GM23338 (cell line): ENCODE results near the gene AIRE. TPM values are rescaled to one million over a fixed set of nuclear protein-coding genes. Genes with fewer than 3 reads are reported as not detected.

Experiments
- ATAC-seq: fragments of 200-7000 bp; cut with Tn5 transposase; 3 replicates; pipeline ENCODE4 v1.9.1; 2020
- DNase-seq: peaks from one replicate; pipeline ENCODE4 v3.0.0-alpha.2; 2015; ENCODE audit warnings: low spot score
- H2AFZ ChIP-seq: fragments of 200-600 bp; sonication (generic); 2 replicates; pipeline ENCODE4 v1.8.0; 2016; ENCODE audit warnings: antibody characterized with exemption, mild to moderate bottlenecking, moderate library complexity
- H3F3A ChIP-seq: fragments of 200-600 bp; sonication (generic); replicated peaks from 2 replicates; pipeline ENCODE4 v1.8.0; 2017; ENCODE audit warnings: antibody characterized with exemption, mixed run types, low read depth
- H3K27ac ChIP-seq: fragments of 200-600 bp; sonication (generic); 2 replicates; pipeline ENCODE4 v1.6.1; 2016; ENCODE audit warnings: low read depth
- H3K27me3 ChIP-seq: fragments of 200-600 bp; sonication (generic); 2 replicates; pipeline ENCODE4 v1.8.0; 2016; ENCODE audit warnings: mild to moderate bottlenecking, mixed run types, moderate library complexity; ENCODE audit not compliant: insufficient read depth
- H3K36me3 ChIP-seq: fragments of 200-600 bp; sonication (generic); 2 replicates; pipeline ENCODE4 v1.8.0; 2016; ENCODE audit warnings: mild to moderate bottlenecking; ENCODE audit not compliant: insufficient read depth
- H3K4me1 ChIP-seq: fragments of 200-600 bp; sonication (generic); 2 replicates; pipeline ENCODE4 v1.8.0; 2016; ENCODE audit warnings: mild to moderate bottlenecking, moderate library complexity; ENCODE audit not compliant: insufficient read depth
- H3K4me2 ChIP-seq: fragments of 200-600 bp; sonication (generic); 2 replicates; pipeline ENCODE4 v1.7.1; 2017; ENCODE audit warnings: mixed run types
- H3K4me3 ChIP-seq: fragments of 200-600 bp; sonication (generic); 2 replicates; pipeline ENCODE4 v1.6.1; 2016; ENCODE audit warnings: mixed run types
- H3K79me2 ChIP-seq: fragments of 200-600 bp; sonication (generic); replicated peaks from 2 replicates; pipeline ENCODE4 v1.8.0; 2017; ENCODE audit warnings: mild to moderate bottlenecking; ENCODE audit not compliant: insufficient read depth
- H3K9me2 ChIP-seq: fragments of 200-600 bp; sonication (generic); 2 replicates; pipeline ENCODE4 v1.8.0; 2017; ENCODE audit not compliant: insufficient read depth
- H4K20me1 ChIP-seq: fragments of 200-600 bp; sonication (generic); replicated peaks from 2 replicates; pipeline ENCODE4 v1.8.0; 2017; ENCODE audit warnings: mild to moderate bottlenecking; ENCODE audit not compliant: insufficient read depth
- H3K27ac Mint-ChIP-seq: 2 replicates; pipeline ENCODE4 v1.8.0; 2020; ENCODE audit warnings: inconsistent platforms, mild to moderate bottlenecking, moderate library complexity, mixed read lengths
- H3K27me3 Mint-ChIP-seq: 3 replicates; pipeline ENCODE4 v1.8.0; 2022; ENCODE audit warnings: low read depth, mild to moderate bottlenecking, moderate library complexity, mixed read lengths, inconsistent platforms; ENCODE audit not compliant: insufficient read depth, poor library complexity
- H3K36me3 Mint-ChIP-seq: 3 replicates; pipeline ENCODE4 v1.8.0; 2021; ENCODE audit warnings: low read depth, mild to moderate bottlenecking, inconsistent platforms, moderate library complexity, mixed read lengths
- H3K4me1 Mint-ChIP-seq: 3 replicates; pipeline ENCODE4 v1.8.0; 2020; ENCODE audit warnings: mild to moderate bottlenecking, inconsistent platforms, mixed read lengths
- H3K4me3 Mint-ChIP-seq: 3 replicates; pipeline ENCODE4 v1.8.0; 2021; ENCODE audit warnings: moderate library complexity, mild to moderate bottlenecking, inconsistent platforms, mixed read lengths
- H3K9me3 Mint-ChIP-seq: 3 replicates; pipeline ENCODE4 v1.8.0; 2020; ENCODE audit warnings: moderate library complexity, mild to moderate bottlenecking, inconsistent platforms, mixed read lengths
- CREB1 ChIP-seq: fragments of 250-450 bp; sonication (Bioruptor Pico); IDR thresholded peaks from 2 replicates; pipeline ENCODE4 v1.5.0; 2020; ENCODE audit warnings: low read depth, mild to moderate bottlenecking, moderate library complexity
- EZH2 ChIP-seq: fragments of 200-600 bp; sonication (generic); IDR thresholded peaks from one replicate; pipeline ENCODE4 v1.8.0; 2017; ENCODE audit warnings: antibody characterized with exemption, mild to moderate bottlenecking, low read depth; ENCODE audit not compliant: unreplicated experiment
- EZH2phosphoT487 ChIP-seq: fragments of 200-600 bp; sonication (generic); IDR thresholded peaks from one replicate; pipeline ENCODE4 v1.8.1; 2018; ENCODE audit warnings: antibody characterized with exemption; ENCODE audit not compliant: unreplicated experiment
- JUNB ChIP-seq: IDR thresholded peaks from one replicate; pipeline ENCODE4 v1.6.1; 2016; ENCODE audit warnings: antibody characterized with exemption; ENCODE audit not compliant: unreplicated experiment
- NANOG ChIP-seq: IDR thresholded peaks from 2 replicates; pipeline ENCODE4 v1.6.1; 2016; ENCODE audit warnings: antibody characterized with exemption, borderline replicate concordance
- POLR2AphosphoS5 ChIP-seq: IDR thresholded peaks from 2 replicates; pipeline ENCODE4 v1.6.1; 2016; ENCODE audit warnings: antibody characterized with exemption, low read depth
- REST ChIP-seq: IDR thresholded peaks from one replicate; pipeline ENCODE4 v1.6.1; 2018; ENCODE audit warnings: antibody characterized with exemption; ENCODE audit not compliant: unreplicated experiment
- STAT1 ChIP-seq: IDR thresholded peaks from one replicate; pipeline ENCODE4 v1.6.1; 2016; ENCODE audit warnings: antibody characterized with exemption; ENCODE audit not compliant: unreplicated experiment
- ZNF114 ChIP-seq: fragments of 250-450 bp; sonication (Bioruptor Pico); IDR thresholded peaks from 2 replicates; pipeline ENCODE4 v1.5.0; 2020; ENCODE audit warnings: mild to moderate bottlenecking, moderate library complexity
- ZNF331 ChIP-seq: fragments of 250-450 bp; sonication (Bioruptor Pico); IDR thresholded peaks from 2 replicates; pipeline ENCODE4 v1.5.0; 2020; ENCODE audit warnings: low read depth, mild to moderate bottlenecking, moderate library complexity
- ZNF462 ChIP-seq: fragments of 250-450 bp; sonication (Bioruptor Pico); IDR thresholded peaks from 2 replicates; pipeline ENCODE4 v1.5.0; 2020; ENCODE audit warnings: mild to moderate bottlenecking, moderate library complexity
- polyA plus RNA-seq: library from polyadenylated mRNA; unstranded; fragments of >200 nt; fragmentation: Nextera tagmentation; extraction: Ambion mirVana; gene quantifications from 2 replicates; pipeline ENCODE4 v1.2.1, GENCODE V29; 2016
- total RNA-seq: library from RNA; depleted of rRNA; stranded (reverse); fragments of >200 nt; shearing (Covaris generic); gene quantifications from 2 replicates; pipeline ENCODE4 v1.2.3, GENCODE V29; 2014
- TF ChIP-seq, protein P1 (sequence below), 2 experiments: fragments of 200-600 bp in 1 of 2; sonication (generic) in 1 of 2; conservative IDR thresholded peaks; 2 replicates each; pipeline versions ENCODE4 v1.5.1 to v1.6.1; 2016 to 2017; ENCODE audit warnings: antibody characterized with exemption in 2 of 2, low read depth in 2 of 2, mild to moderate bottlenecking in 2 of 2, moderate library complexity in 1 of 2
- TF ChIP-seq, protein P2 (sequence below): IDR thresholded peaks from 2 replicates; pipeline ENCODE4 v1.6.1; 2016; ENCODE audit warnings: antibody characterized with exemption

The AIRE gene
- total and polyA plus RNA-seq, 2 experiments from 2014 or later: 0.10 TPM; not detected in 1

- no peaks in the 10 kb centered on the region for H3K4me1 ChIP-seq
- no peaks in the 10 kb centered on the region for H3K79me2 ChIP-seq
- no peaks in the 10 kb centered on the region for H3K9me2 ChIP-seq
- H3K36me3 Mint-ChIP-seq: no peaks in the 10 kb centered on the region; the same call in 2 of the 3 replicates
- H3K4me3 ChIP-seq: no peak overlapping the region
- H3K27me3 Mint-ChIP-seq: peaks cover 3% of the 10 kb centered on the region
- no peaks in the 10 kb centered on the region for H3K36me3 ChIP-seq
- no peaks in the 10 kb centered on the region for H4K20me1 ChIP-seq
- H3K9me3 Mint-ChIP-seq: no peaks in the 10 kb centered on the region
- TF ChIP-seq, protein P1, sequence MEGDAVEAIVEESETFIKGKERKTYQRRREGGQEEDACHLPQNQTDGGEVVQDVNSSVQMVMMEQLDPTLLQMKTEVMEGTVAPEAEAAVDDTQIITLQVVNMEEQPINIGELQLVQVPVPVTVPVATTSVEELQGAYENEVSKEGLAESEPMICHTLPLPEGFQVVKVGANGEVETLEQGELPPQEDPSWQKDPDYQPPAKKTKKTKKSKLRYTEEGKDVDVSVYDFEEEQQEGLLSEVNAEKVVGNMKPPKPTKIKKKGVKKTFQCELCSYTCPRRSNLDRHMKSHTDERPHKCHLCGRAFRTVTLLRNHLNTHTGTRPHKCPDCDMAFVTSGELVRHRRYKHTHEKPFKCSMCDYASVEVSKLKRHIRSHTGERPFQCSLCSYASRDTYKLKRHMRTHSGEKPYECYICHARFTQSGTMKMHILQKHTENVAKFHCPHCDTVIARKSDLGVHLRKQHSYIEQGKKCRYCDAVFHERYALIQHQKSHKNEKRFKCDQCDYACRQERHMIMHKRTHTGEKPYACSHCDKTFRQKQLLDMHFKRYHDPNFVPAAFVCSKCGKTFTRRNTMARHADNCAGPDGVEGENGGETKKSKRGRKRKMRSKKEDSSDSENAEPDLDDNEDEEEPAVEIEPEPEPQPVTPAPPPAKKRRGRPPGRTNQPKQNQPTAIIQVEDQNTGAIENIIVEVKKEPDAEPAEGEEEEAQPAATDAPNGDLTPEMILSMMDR (conservative IDR thresholded peaks at IDR 0.05; ENCODE audit: low read depth in 2 of 2): no peak
- TF ChIP-seq, protein P2, sequence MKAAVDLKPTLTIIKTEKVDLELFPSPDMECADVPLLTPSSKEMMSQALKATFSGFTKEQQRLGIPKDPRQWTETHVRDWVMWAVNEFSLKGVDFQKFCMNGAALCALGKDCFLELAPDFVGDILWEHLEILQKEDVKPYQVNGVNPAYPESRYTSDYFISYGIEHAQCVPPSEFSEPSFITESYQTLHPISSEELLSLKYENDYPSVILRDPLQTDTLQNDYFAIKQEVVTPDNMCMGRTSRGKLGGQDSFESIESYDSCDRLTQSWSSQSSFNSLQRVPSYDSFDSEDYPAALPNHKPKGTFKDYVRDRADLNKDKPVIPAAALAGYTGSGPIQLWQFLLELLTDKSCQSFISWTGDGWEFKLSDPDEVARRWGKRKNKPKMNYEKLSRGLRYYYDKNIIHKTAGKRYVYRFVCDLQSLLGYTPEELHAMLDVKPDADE: no peak
- TF ChIP-seq EZH2phosphoT487 (no peak), ZNF114 (no peak), POLR2AphosphoS5 (no peak), ZNF462 (CRISPR knock-in tag) (no peak), REST (no peak), NANOG (no peak), STAT1 (no peak), CREB1 (no peak), EZH2 (no peak), ZNF331 (CRISPR knock-in tag) (no peak), JUNB (no peak)
- no peak overlapping the region for H3K27ac Mint-ChIP-seq
- no peak overlapping the region for H2AFZ ChIP-seq
- H3K27ac ChIP-seq: no peak overlapping the region
- no peak overlapping the region for H3K4me3 Mint-ChIP-seq
- no peaks in the 10 kb centered on the region for H3K27me3 ChIP-seq
- no peaks in the 10 kb centered on the region for H3F3A ChIP-seq
- DNase-seq: no peak
- no peaks in the 10 kb centered on the region for H3K4me1 Mint-ChIP-seq
- ATAC-seq: peak; percentile 4; the same call in 2 of the 3 replicates
- no peak overlapping the region for H3K4me2 ChIP-seq
These were observed 45.0 kb downstream of the AIRE start for GRCh38 chr21:44330698-44331097.
